ENCODE measurements around the gene KIAA1586. TPM values are rescaled to one million over a fixed set of nuclear protein-coding genes. Genes with fewer than 3 reads are reported as not detected.
A peak's percentile ranks its signal among the peaks of the same experiment; 100 is the strongest.

The KIAA1586 gene
- total and polyA plus RNA-seq, 2 of the 13 experiments (the other 11 are each of a cell fraction or from before 2014, with no cell fraction given): 5.5 to 16.9 TPM

DNA sequence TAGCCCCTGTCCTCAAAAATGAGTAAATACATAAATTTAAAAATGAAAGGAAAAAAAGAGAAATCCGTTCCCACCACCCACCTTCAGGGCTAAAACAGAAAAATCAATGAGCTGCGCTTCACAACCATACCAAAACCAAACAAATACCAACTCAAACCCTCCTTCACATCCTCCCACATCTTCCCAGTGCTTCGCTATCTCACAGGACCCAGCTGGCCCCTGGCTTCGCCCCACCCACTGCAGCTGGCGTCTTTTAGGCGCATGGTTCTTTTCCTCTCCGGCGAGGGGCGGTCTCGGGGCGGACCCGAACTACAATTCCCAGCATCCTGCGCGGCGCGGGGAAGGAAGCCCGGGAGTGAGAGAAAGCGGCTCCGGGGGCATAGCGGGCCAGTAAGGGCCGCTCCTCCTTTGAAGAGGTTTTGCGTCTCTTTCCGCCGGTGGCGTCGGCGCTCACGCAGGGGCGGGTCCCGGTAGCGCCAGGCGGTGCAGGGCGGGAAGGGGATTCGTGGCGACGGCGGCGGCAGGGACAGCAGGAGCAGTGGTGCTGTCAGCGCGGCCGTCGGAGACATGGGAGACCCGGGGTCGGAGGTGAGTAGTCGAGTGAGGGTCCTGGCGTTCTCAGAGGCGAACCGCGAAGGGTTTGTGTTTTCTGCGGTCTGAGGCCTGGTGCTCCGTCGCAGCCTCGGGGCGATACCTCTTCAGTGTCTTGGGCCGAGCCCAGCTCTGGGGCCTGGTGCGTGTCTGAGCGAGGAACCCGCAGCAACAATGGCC lies 43.4 kb downstream of the KIAA1586 start, which contains the start of gene ZNF451 (continued):
- TF ChIP-seq SMARCE1 (IDR thresholded peaks at IDR 0.05; ENCODE audit: borderline replicate concordance): no peak
- TF ChIP-seq, protein P1, sequence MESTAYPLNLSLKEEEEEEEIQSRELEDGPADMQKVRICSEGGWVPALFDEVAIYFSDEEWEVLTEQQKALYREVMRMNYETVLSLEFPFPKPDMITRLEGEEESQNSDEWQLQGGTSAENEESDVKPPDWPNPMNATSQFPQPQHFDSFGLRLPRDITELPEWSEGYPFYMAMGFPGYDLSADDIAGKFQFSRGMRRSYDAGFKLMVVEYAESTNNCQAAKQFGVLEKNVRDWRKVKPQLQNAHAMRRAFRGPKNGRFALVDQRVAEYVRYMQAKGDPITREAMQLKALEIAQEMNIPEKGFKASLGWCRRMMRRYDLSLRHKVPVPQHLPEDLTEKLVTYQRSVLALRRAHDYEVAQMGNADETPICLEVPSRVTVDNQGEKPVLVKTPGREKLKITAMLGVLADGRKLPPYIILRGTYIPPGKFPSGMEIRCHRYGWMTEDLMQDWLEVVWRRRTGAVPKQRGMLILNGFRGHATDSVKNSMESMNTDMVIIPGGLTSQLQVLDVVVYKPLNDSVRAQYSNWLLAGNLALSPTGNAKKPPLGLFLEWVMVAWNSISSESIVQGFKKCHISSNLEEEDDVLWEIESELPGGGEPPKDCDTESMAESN (CRISPR knock-in tag; conservative IDR thresholded peaks at IDR 0.05): peak; percentile 80
- no peak for TF ChIP-seq ZNF775 (CRISPR knock-in tag; IDR thresholded peaks at IDR 0.05; ENCODE audit: borderline replicate concordance)
- TF ChIP-seq ZFP1 (CRISPR knock-in tag; IDR thresholded peaks at IDR 0.05): peak; percentile 53
- no peak for TF ChIP-seq ZNF530 (CRISPR knock-in tag; IDR thresholded peaks at IDR 0.05; ENCODE audit: low read depth)
- TF ChIP-seq, protein P2, sequence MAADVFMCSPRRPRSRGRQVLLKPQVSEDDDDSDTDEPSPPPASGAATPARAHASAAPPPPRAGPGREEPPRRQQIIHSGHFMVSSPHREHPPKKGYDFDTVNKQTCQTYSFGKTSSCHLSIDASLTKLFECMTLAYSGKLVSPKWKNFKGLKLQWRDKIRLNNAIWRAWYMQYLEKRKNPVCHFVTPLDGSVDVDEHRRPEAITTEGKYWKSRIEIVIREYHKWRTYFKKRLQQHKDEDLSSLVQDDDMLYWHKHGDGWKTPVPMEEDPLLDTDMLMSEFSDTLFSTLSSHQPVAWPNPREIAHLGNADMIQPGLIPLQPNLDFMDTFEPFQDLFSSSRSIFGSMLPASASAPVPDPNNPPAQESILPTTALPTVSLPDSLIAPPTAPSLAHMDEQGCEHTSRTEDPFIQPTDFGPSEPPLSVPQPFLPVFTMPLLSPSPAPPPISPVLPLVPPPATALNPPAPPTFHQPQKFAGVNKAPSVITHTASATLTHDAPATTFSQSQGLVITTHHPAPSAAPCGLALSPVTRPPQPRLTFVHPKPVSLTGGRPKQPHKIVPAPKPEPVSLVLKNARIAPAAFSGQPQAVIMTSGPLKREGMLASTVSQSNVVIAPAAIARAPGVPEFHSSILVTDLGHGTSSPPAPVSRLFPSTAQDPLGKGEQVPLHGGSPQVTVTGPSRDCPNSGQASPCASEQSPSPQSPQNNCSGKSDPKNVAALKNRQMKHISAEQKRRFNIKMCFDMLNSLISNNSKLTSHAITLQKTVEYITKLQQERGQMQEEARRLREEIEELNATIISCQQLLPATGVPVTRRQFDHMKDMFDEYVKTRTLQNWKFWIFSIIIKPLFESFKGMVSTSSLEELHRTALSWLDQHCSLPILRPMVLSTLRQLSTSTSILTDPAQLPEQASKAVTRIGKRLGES (CRISPR knock-in tag; IDR thresholded peaks at IDR 0.05; ENCODE audit: borderline replicate concordance): no peak
- TF ChIP-seq SP2 (CRISPR knock-in tag; IDR thresholded peaks at IDR 0.05): peak; percentile 73
- TF ChIP-seq, protein P3, sequence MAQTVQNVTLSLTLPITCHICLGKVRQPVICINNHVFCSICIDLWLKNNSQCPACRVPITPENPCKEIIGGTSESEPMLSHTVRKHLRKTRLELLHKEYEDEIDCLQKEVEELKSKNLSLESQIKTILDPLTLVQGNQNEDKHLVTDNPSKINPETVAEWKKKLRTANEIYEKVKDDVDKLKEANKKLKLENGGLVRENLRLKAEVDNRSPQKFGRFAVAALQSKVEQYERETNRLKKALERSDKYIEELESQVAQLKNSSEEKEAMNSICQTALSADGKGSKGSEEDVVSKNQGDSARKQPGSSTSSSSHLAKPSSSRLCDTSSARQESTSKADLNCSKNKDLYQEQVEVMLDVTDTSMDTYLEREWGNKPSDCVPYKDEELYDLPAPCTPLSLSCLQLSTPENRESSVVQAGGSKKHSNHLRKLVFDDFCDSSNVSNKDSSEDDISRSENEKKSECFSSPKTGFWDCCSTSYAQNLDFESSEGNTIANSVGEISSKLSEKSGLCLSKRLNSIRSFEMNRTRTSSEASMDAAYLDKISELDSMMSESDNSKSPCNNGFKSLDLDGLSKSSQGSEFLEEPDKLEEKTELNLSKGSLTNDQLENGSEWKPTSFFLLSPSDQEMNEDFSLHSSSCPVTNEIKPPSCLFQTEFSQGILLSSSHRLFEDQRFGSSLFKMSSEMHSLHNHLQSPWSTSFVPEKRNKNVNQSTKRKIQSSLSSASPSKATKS (CRISPR knock-in tag; IDR thresholded peaks at IDR 0.05): no peak
- TF ChIP-seq ZNF619 (CRISPR knock-in tag; IDR thresholded peaks at IDR 0.05): peak; percentile 30; the same call in 1 of the 2 replicates
- no peak for TF ChIP-seq ZNF432 (CRISPR knock-in tag; IDR thresholded peaks at IDR 0.05; ENCODE audit: borderline replicate concordance)
- peak; percentile 70; the same call in 1 of the 2 replicates for TF ChIP-seq ZC3H13 (CRISPR knock-in tag; IDR thresholded peaks at IDR 0.05)
- TF ChIP-seq, protein P4, sequence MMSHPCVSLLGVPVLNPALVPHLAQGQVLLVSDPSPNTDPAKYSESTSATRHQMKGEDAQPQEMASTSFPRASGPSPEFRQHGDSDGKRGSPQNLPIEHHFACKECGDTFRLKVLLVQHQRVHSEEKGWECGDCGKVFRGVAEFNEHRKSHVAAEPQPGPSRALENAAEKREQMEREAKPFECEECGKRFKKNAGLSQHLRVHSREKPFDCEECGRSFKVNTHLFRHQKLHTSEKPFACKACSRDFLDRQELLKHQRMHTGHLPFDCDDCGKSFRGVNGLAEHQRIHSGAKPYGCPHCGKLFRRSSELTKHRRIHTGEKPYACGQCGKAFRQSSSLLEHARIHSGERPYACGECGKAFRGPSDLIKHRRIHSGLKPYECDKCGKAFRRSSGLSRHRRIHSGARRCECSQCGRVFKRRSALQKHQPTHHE (CRISPR knock-in tag; IDR thresholded peaks at IDR 0.05; ENCODE audit: borderline replicate concordance): peak; percentile 81; the same call in 1 of the 2 replicates
- TF ChIP-seq, protein P5, sequence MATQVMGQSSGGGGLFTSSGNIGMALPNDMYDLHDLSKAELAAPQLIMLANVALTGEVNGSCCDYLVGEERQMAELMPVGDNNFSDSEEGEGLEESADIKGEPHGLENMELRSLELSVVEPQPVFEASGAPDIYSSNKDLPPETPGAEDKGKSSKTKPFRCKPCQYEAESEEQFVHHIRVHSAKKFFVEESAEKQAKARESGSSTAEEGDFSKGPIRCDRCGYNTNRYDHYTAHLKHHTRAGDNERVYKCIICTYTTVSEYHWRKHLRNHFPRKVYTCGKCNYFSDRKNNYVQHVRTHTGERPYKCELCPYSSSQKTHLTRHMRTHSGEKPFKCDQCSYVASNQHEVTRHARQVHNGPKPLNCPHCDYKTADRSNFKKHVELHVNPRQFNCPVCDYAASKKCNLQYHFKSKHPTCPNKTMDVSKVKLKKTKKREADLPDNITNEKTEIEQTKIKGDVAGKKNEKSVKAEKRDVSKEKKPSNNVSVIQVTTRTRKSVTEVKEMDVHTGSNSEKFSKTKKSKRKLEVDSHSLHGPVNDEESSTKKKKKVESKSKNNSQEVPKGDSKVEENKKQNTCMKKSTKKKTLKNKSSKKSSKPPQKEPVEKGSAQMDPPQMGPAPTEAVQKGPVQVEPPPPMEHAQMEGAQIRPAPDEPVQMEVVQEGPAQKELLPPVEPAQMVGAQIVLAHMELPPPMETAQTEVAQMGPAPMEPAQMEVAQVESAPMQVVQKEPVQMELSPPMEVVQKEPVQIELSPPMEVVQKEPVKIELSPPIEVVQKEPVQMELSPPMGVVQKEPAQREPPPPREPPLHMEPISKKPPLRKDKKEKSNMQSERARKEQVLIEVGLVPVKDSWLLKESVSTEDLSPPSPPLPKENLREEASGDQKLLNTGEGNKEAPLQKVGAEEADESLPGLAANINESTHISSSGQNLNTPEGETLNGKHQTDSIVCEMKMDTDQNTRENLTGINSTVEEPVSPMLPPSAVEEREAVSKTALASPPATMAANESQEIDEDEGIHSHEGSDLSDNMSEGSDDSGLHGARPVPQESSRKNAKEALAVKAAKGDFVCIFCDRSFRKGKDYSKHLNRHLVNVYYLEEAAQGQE (IDR thresholded peaks at IDR 0.05; ENCODE audit: borderline replicate concordance in 1 of 2, low read depth in 1 of 2, low read length in 2 of 2): no peak
- TF ChIP-seq, protein P6, sequence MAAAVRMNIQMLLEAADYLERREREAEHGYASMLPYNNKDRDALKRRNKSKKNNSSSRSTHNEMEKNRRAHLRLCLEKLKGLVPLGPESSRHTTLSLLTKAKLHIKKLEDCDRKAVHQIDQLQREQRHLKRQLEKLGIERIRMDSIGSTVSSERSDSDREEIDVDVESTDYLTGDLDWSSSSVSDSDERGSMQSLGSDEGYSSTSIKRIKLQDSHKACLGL (CRISPR knock-in tag; IDR thresholded peaks at IDR 0.05): peak; percentile 64; the same call in 1 of the 2 replicates
